Ecto neural progenitor cell (in vitro differentiated cells): ENCODE results near the gene RPTOR.
A peak's percentile ranks its signal among the peaks of the same experiment; 100 is the strongest.
"Not testable (repeated sequence)": the region's sequence is repeated elsewhere in the genome, so short reads cannot be mapped to it uniquely, and the experiment has no call there.

ENCODE experiments used
- DNase-seq: peaks from one replicate; pipeline ENCODE4 v3.0.0-alpha.2; 2018; ENCODE audit warnings: low spot score

The RPTOR gene

GRCh38 chr17:80746262-80746935 is 201.8 kb downstream of the RPTOR start:
- peak; percentile 31 for DNase-seq

GRCh38 chr17:80747469-80747868 is 202.8 kb downstream of the RPTOR start:
- DNase-seq = peak; percentile 40

- peak; percentile 29 for DNase-seq
Measured at GRCh38 chr17:80749611-80750010, 205.0 kb downstream of the RPTOR start.

DNA sequence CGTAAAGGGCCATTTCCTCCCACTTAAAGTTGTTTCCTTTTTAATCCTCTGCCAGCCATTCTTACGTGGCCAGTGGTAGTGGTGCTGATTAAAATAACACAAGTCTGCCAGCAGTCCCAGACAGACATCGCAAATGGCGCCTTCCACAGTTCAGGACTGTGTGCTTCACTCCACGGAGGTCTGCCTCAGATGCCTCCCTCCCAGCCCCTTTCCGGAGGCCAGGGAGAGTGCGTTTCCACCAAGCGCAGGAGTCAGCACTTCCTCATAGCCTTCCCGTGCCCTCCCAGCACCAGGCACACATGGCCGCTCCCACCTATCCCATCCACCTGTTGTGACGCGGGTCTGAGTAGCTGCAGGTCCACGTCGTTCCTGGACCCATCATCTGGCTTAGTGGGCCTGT is 205.6 kb downstream of the RPTOR start:
- DNase-seq = peak; percentile 46

DNA sequence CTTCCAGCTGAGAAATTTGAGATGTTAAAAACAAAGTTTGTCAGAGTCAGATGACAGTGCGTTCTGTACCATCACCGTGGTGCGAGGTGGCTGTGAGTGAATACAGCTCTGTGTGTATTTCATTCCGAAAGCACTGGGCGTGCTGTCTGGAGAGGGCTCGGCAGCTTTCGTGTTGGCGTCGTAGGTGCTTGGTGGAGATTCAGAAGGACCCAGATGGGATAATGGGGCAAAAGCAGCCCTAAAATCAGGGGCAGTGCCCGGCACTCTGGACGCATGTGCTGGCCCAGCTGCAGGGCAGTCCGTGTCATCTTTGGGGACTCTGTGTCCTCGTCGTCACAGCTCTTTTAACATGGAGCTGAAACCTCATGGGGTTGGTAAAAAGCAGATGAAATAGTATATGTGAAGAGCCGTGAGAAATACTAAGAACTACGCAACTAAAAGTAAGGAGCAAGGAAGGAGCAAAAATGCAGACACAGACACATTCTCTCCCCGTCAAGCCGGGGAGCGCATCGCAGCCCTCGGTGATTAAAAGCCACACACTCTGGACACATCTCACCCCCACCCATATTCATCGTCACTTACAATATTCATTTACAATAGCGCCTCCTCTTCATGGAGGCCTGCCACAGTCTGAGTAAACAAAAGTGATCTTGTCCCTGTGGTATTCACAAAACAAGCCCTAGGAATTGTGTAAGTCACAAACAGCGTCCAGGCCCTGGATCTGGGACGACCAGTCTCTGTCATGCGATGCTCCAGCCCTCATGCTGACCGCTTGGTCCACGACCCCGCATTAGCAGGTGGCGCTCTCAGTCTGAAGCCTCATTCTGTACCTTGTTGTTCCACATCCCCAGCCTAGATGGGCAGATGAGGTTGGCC is 206.7 kb downstream of the RPTOR start:
- DNase-seq = peak; percentile 51

GRCh38 chr17:80751946-80752581 is 207.4 kb downstream of the RPTOR start:
- DNase-seq = peak; percentile 54

- peak; percentile 49 for DNase-seq
Measured at GRCh38 chr17:80753685-80754345, 209.2 kb downstream of the RPTOR start.

DNA sequence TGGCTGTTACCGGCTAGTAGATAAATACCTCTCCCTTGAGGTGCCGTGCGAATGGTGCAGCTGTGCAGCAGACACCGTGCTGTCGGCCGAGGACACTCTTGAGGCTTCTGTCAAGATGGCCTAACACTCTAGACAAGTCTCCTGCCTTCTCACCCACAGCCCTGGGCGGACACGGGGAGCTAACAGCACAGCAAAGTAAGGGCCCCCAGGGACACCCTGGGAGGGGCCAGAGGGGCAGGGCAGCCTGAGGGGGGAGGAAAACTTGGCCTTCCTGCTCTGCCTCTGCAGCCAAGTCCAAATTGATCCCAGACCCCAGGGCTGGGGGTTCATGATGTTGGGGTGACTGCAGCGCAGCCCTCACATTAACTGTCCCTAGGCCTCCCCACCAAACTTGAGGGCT is 210.2 kb downstream of the RPTOR start:
- peak; percentile 37 for DNase-seq

- DNase-seq = peak; percentile 46
Measured at GRCh38 chr17:80755650-80756405, 211.2 kb downstream of the RPTOR start.

DNA sequence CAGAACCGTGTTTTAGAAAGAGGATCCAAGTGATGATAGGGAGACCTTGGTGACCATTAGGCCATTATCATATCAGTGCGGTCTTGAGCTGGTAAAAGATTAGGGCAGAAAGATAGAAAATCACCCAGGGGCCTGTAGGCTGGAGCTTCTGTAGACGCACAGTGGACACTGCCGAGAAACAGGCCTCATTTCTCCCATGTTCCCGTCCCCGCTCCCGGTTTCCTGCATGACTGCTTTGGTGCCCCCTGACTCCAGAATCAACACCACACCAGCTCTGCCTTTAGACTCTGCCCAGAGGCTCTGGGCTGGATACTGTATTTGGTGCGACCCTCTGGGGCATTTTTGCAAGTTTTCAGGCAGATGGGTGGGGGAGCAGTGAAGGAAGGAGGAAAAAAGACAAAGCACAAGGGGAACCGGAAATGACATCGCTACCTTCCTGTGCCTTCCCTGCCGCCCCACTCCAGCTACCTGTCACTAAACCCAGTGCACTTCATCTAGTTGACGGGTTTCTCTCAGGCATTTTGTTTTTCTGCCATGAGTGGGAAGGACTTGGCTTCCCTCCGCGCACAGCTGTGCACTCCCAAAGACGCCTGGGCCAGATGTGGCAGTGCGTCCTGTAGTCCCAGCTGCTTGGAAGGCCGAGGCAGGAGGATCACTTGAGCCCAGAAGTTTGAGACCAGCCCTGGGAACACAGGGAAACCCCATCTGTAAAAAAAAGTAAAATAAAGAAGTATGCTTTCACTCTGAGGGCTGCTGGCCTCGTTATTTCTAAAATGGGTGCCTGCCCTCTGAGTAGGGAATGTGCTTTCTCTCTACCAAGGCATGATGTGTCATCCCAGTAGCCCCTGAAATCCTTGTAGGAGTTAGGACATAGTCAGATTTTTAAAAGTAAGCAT is 214.1 kb downstream of the RPTOR start:
- peak; percentile 40 for DNase-seq

DNA sequence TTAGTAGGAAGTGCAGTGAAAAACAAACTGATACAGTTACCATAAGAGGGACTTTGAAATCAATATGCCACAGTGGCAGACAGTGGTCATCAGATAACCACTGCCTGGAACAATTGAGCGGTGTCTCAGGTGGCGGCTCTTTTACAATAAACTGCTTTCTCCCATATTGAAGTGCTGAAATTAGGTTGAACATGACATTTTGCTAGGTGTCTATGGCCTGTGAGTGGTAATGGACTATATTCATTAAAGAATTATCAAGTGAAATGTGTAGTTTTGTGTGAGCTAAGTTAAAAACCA is 214.7 kb downstream of the RPTOR start:
- DNase-seq = no peak

- DNase-seq = peak; percentile 29
Measured at GRCh38 chr17:80760511-80760911, 215.9 kb downstream of the RPTOR start.

- peak; percentile 32 for DNase-seq
Measured at GRCh38 chr17:80761110-80761871, 216.7 kb downstream of the RPTOR start.

DNA sequence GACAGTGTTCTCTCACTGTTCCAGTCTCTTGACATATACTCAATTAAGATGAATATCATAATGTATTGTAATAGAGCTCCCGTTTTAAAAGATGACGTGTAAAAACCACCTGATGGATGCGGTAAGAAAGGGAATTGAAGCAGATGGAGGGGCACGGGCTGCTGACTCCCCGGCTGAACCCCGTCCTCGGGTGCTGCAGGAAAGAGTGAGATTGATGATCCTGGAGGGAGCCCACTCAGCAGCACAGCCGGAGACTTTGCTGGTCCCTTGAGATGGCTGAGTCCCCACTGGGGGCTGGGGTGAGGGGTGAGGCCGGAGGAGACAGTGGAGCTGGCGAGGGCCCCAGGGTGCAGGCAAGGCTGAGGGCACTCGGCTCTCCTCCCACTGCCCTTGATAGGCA is 217.4 kb downstream of the RPTOR start:
- DNase-seq = peak; percentile 40

- DNase-seq = peak; percentile 21
Measured at GRCh38 chr17:80763293-80763867, 218.7 kb downstream of the RPTOR start.

DNA sequence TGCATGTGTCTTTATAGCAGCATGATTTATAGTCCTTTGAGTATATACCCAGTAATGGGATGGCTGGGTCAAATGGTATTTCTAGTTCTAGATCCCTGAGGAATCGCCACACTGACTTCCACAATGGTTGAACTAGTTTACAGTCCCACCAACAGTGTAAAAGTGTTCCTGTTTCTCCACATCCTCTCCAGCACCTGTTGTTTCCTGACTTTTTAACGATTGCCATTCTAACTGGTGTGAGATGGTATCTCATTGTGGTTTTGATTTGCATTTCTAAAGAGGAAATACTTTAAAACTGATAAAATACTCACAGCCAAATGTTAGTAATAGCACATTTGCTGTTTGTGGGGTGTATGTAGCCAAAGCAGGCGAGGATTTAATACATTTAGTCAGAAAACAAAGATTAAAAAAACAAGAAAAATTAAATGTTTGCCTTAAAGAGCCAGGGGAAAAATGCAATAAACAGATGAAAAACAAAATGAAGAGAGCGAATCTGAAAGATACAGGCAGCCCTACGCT is 220.0 kb downstream of the RPTOR start:
- not testable (repeated sequence) for DNase-seq

DNA sequence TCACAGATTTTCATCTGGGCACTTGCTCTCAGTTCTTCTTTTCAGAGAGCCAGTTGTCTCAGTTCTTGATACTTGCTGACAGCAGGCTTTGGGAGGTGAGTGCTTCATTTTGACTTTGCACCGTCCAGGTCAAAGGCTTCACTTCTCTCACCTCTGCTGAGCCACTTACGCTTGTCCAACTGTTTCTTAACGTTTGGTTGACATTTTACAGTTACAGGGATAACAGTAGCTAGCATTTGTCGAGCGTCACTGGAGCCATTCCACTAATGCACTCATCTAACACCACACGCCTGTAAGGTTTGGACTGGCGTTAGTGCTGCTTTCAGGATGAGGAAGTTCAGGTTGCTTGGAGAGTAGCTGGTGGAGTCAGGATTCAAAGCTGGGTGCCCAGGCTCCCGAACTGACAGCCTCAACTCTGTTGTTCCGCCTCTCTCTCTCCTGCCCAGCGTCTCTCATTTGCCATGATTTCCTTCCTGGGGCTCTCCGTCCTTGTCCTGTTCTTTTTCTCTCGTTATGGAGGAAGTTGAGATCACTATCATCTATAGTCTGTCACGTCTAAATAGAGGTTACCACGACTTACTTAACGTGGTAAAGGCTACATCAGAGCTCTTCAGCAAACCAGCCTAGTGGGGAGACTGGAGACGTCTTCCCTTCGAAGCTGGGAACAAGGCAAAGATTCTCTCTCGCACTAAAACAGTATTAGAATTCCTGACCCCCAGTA is 220.8 kb downstream of the RPTOR start:
- peak; percentile 38 for DNase-seq

GRCh38 chr17:80766290-80766855 is 221.7 kb downstream of the RPTOR start:
- DNase-seq = no peak
